Neural progenitor cell (in vitro differentiated cells): Measurements from ENCODE around the gene PROM2. TPM values are rescaled to one million over a fixed set of nuclear protein-coding genes. Genes with fewer than 3 reads are reported as not detected.
"Not testable (repeated sequence)": the region's sequence is repeated elsewhere in the genome, so short reads cannot be mapped to it uniquely, and the experiment has no call there.

ENCODE experiments used
- DNase-seq: peaks from one replicate; pipeline ENCODE4 v3.0.0-alpha.2; 2016; ENCODE audit warnings: low spot score
- H2AFZ ChIP-seq: fragments of 200-600 bp; sonication (generic); replicated peaks from 2 replicates; pipeline ENCODE4 v1.6.1; 2016; ENCODE audit warnings: antibody characterized with exemption
- H3F3A ChIP-seq: fragments of 200-600 bp; sonication (generic); 2 replicates; pipeline ENCODE4 v1.6.1; 2016; ENCODE audit warnings: antibody characterized with exemption, low read depth
- H3K27ac ChIP-seq: fragments of 200-600 bp; sonication (generic); 2 replicates; pipeline ENCODE4 v1.5.1; 2016; ENCODE audit warnings: mild to moderate bottlenecking
- H3K27me3 ChIP-seq: fragments of 200-600 bp; sonication (generic); 2 replicates; pipeline ENCODE4 v1.6.1; 2016; ENCODE audit warnings: mild to moderate bottlenecking, moderate library complexity
- H3K36me3 ChIP-seq: fragments of 200-600 bp; sonication (generic); 2 replicates; pipeline ENCODE4 v1.5.1; 2016
- H3K4me1 ChIP-seq: fragments of 200-600 bp; sonication (generic); 2 replicates; pipeline ENCODE4 v1.6.1; 2016; ENCODE audit warnings: mixed run types
- H3K4me2 ChIP-seq: fragments of 200-600 bp; sonication (generic); 2 replicates; pipeline ENCODE4 v1.6.1; 2016
- H3K4me3 ChIP-seq: fragments of 200-600 bp; sonication (generic); 2 replicates; pipeline ENCODE4 v1.5.1; 2016
- H3K79me2 ChIP-seq: fragments of 200-600 bp; sonication (generic); 2 replicates; pipeline ENCODE4 v1.6.1; 2016; ENCODE audit warnings: low read depth
- H3K9ac ChIP-seq: fragments of 200-600 bp; sonication (generic); 2 replicates; pipeline ENCODE4 v1.6.1; 2016
- H3K9me3 ChIP-seq: fragments of 200-600 bp; sonication (generic); 2 replicates; pipeline ENCODE4 v1.5.1; 2016; ENCODE audit warnings: low read depth
- H4K20me1 ChIP-seq: fragments of 200-600 bp; sonication (generic); 2 replicates; pipeline ENCODE4 v1.6.1; 2016; ENCODE audit warnings: low read depth
- H3K27ac Mint-ChIP-seq: 3 replicates; pipeline ENCODE4 v1.8.0; 2021; ENCODE audit warnings: mixed read lengths
- H3K27me3 Mint-ChIP-seq: 2 replicates; pipeline ENCODE4 v1.8.0; 2022; ENCODE audit warnings: low read depth, mild to moderate bottlenecking, inconsistent platforms, moderate library complexity, mixed read lengths; ENCODE audit not compliant: insufficient read depth
- H3K36me3 Mint-ChIP-seq: 3 replicates; pipeline ENCODE4 v1.8.0; 2021; ENCODE audit warnings: mixed read lengths
- H3K4me1 Mint-ChIP-seq: 3 replicates; pipeline ENCODE4 v1.8.0; 2021; ENCODE audit warnings: mixed read lengths
- H3K4me3 Mint-ChIP-seq: 3 replicates; pipeline ENCODE4 v1.8.0; 2021; ENCODE audit warnings: mild to moderate bottlenecking, moderate library complexity, mixed read lengths
- H3K9me3 Mint-ChIP-seq: 3 replicates; pipeline ENCODE4 v1.8.0; 2020; ENCODE audit warnings: mixed read lengths
- EZH2 ChIP-seq: fragments of 200-600 bp; sonication (generic); IDR thresholded peaks from 2 replicates; pipeline ENCODE4 v1.6.1; 2017; ENCODE audit warnings: antibody characterized with exemption, mild to moderate bottlenecking, moderate library complexity
- EZH2phosphoT487 ChIP-seq: fragments of 200-600 bp; sonication (generic); IDR thresholded peaks from 2 replicates; pipeline ENCODE4 v1.6.1; 2017; ENCODE audit warnings: antibody characterized with exemption
- total RNA-seq: library from RNA; depleted of rRNA; stranded (reverse); fragments of >200 nt; gene quantifications from 2 replicates; pipeline ENCODE4 v1.2.3, GENCODE V29; 2015; ENCODE audit warnings: low replicate concordance
- TF ChIP-seq, protein P1 (sequence below): fragments of 200-600 bp; sonication (generic); IDR thresholded peaks from 2 replicates; pipeline ENCODE4 v1.5.1; 2017; ENCODE audit warnings: antibody characterized with exemption, mild to moderate bottlenecking

The PROM2 gene
- total RNA-seq, 1 donor from 2014 or later = 0.95 TPM

DNA sequence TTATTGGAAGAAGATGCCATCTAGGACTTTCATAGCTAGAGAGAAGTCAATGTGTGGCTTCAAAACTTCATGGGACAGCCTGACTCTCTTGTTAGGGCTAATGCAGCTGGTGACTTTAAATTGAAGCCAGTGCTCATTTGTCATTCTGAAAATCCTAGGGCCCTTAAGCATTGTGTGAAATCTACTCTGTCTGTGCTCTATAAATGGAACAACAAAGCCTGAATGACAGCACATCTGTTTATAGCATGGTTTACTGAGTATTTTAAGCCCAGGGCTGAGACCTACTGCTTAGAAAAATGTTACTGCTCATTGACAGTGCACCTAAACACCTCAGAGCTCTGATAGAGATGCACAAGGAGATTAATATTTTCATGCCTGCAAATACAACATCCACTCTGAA, 36.1 kb upstream of the PROM2 start:
- Mint-ChIP-seq H3K27me3 (peaks cover 2% of the 10 kb centered on the region), H3K4me1 (no peaks in the 10 kb centered on the region), H3K27ac (no peak overlapping the region), H3K9me3 (peaks cover 67% of the 10 kb centered on the region), H3K36me3 (peaks cover 9% of the 10 kb centered on the region), H3K4me3 (no peak overlapping the region)
- H3K79me2 ChIP-seq = no peaks in the 10 kb centered on the region
- no peaks in the 10 kb centered on the region for H3K36me3 ChIP-seq
- H2AFZ ChIP-seq = no peak overlapping the region
- DNase-seq = no peak
- H3K4me2 ChIP-seq = no peak overlapping the region
- H3K4me3 ChIP-seq = no peak overlapping the region
- H3K27me3 ChIP-seq = no peaks in the 10 kb centered on the region
- H3K4me1 ChIP-seq = no peaks in the 10 kb centered on the region
- no peaks in the 10 kb centered on the region for H3F3A ChIP-seq
- no peaks in the 10 kb centered on the region for H4K20me1 ChIP-seq
- TF ChIP-seq, protein P1, sequence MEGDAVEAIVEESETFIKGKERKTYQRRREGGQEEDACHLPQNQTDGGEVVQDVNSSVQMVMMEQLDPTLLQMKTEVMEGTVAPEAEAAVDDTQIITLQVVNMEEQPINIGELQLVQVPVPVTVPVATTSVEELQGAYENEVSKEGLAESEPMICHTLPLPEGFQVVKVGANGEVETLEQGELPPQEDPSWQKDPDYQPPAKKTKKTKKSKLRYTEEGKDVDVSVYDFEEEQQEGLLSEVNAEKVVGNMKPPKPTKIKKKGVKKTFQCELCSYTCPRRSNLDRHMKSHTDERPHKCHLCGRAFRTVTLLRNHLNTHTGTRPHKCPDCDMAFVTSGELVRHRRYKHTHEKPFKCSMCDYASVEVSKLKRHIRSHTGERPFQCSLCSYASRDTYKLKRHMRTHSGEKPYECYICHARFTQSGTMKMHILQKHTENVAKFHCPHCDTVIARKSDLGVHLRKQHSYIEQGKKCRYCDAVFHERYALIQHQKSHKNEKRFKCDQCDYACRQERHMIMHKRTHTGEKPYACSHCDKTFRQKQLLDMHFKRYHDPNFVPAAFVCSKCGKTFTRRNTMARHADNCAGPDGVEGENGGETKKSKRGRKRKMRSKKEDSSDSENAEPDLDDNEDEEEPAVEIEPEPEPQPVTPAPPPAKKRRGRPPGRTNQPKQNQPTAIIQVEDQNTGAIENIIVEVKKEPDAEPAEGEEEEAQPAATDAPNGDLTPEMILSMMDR = no peak
- TF ChIP-seq EZH2 = no peak
- no peak for TF ChIP-seq EZH2phosphoT487
- no peak overlapping the region for H3K9ac ChIP-seq
- H3K27ac ChIP-seq = no peak overlapping the region
- H3K9me3 ChIP-seq = peaks cover 4% of the 10 kb centered on the region

DNA sequence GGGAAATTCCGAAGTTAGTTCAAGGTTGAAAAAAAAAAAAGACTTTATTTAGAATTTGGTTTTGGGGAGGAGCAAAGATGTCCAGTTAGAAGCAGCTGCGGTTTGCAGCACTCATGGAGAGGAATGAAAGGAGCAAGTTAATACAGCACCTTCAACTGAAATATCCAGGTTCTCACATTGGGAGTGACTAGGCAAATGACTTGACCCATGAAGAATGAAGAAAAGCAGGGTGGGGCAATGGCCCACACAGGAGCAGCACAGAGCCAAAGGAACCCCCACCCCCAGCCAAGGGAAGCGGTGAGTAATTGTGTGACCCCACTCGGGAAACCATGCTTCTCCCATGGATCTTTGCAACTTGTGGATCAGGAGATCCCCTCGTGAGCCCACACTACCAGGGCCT, 34.2 kb upstream of the PROM2 start:
- Histone ChIP-seq H3K79me2 (no peaks in the 10 kb centered on the region), H3K9ac (no peak overlapping the region), H3K4me1 (no peaks in the 10 kb centered on the region), H3K27me3 (no peaks in the 10 kb centered on the region), H3K36me3 (no peaks in the 10 kb centered on the region), H3K9me3 (peaks cover 10% of the 10 kb centered on the region), H3K27ac (no peak overlapping the region), H3K4me2 (no peak overlapping the region), H3K4me3 (no peak overlapping the region), H4K20me1 (no peaks in the 10 kb centered on the region), H3F3A (no peaks in the 10 kb centered on the region), H2AFZ (no peak overlapping the region)
- no peak overlapping the region for H3K4me3 Mint-ChIP-seq
- no peaks in the 10 kb centered on the region for H3K4me1 Mint-ChIP-seq
- no peak for TF ChIP-seq EZH2
- TF ChIP-seq EZH2phosphoT487 = no peak
- TF ChIP-seq, protein P1 = no peak
- H3K27ac Mint-ChIP-seq = no peak overlapping the region
- peaks cover 8% of the 10 kb centered on the region for H3K36me3 Mint-ChIP-seq
- DNase-seq = no peak
- H3K9me3 Mint-ChIP-seq = peaks cover 59% of the 10 kb centered on the region
- peaks cover 2% of the 10 kb centered on the region for H3K27me3 Mint-ChIP-seq

- H3K4me3 Mint-ChIP-seq = no peak overlapping the region
These were observed 33.7 kb upstream of the PROM2 start for GRCh38 chr2:95240556-95240955.

GRCh38 chr2:95242084-95242483, 32.2 kb upstream of the PROM2 start:
- DNase-seq, H2AFZ ChIP-seq, H3K4me3 ChIP-seq, H3K9me3 ChIP-seq, H3K79me2 ChIP-seq, H3K27ac Mint-ChIP-seq, H3K4me1 ChIP-seq, H3K9ac ChIP-seq, H3F3A ChIP-seq, H4K20me1 ChIP-seq, H3K4me3 Mint-ChIP-seq, H3K36me3 ChIP-seq, H3K36me3 Mint-ChIP-seq, H3K4me2 ChIP-seq, H3K27ac ChIP-seq, H3K27me3 Mint-ChIP-seq, H3K4me1 Mint-ChIP-seq, H3K27me3 ChIP-seq: not testable (repeated sequence)
- peaks cover 62% of the 10 kb centered on the region for H3K9me3 Mint-ChIP-seq

More at GRCh38 chr2:95240556-95240955, 33.7 kb upstream of the PROM2 start:
- Histone ChIP-seq H3K4me3 (no peak overlapping the region), H3K9me3 (peaks cover 10% of the 10 kb centered on the region), H2AFZ (no peak overlapping the region), H3K9ac (no peak overlapping the region), H3K4me1 (no peaks in the 10 kb centered on the region), H3F3A (no peaks in the 10 kb centered on the region), H4K20me1 (no peaks in the 10 kb centered on the region), H3K79me2 (no peaks in the 10 kb centered on the region), H3K4me2 (no peak overlapping the region), H3K36me3 (no peaks in the 10 kb centered on the region), H3K27ac (no peak overlapping the region), H3K27me3 (no peaks in the 10 kb centered on the region)
- DNase-seq = no peak
- H3K27ac Mint-ChIP-seq = no peak overlapping the region
- peaks cover 9% of the 10 kb centered on the region for H3K36me3 Mint-ChIP-seq
- H3K9me3 Mint-ChIP-seq = peaks cover 59% of the 10 kb centered on the region
- TF ChIP-seq EZH2phosphoT487 (no peak), EZH2 (no peak)
- TF ChIP-seq, protein P1 = no peak
- H3K4me1 Mint-ChIP-seq = no peaks in the 10 kb centered on the region
- peaks cover 2% of the 10 kb centered on the region for H3K27me3 Mint-ChIP-seq
